Liver (tissue), 9 donors: ENCODE measurements around the gene PDS5A. TPM values are rescaled to one million over a fixed set of nuclear protein-coding genes. Genes with fewer than 3 reads are reported as not detected.

Experiments
- DNase-seq: peaks from one replicate; pipeline ENCODE4 v3.0.0-alpha.2; 2017; ENCODE audit warnings: low spot score
- H3K27ac ChIP-seq, 2 donors: one replicate each; pipeline ENCODE4 v1.7.0; 2013; ENCODE audit warnings: inconsistent platforms in 2 of 2, low read length in 2 of 2, control low read depth in 1 of 2, low read depth in 1 of 2, mild to moderate bottlenecking in 1 of 2
- H3K27me3 ChIP-seq, 4 donors: one replicate each; pipeline versions ENCODE4 v1.6.1 to v1.7.0; 2013; ENCODE audit warnings: low read length in 3 of 4, inconsistent platforms in 1 of 4, mild to moderate bottlenecking in 1 of 4, moderate library complexity in 1 of 4; ENCODE audit not compliant: control insufficient read depth in 4 of 4, insufficient read depth in 4 of 4
- H3K36me3 ChIP-seq, 4 donors: one replicate each; pipeline versions ENCODE4 v1.6.1 to v1.7.0; 2013; ENCODE audit warnings: low read length in 3 of 4, mild to moderate bottlenecking in 3 of 4, low read depth in 1 of 4, moderate library complexity in 1 of 4; ENCODE audit not compliant: control insufficient read depth in 4 of 4, insufficient read depth in 3 of 4
- H3K4me1 ChIP-seq, 4 donors: one replicate each; pipeline versions ENCODE4 v1.6.1 to v1.7.0; 2013; ENCODE audit warnings: low read length in 3 of 4, mild to moderate bottlenecking in 3 of 4, moderate library complexity in 1 of 4; ENCODE audit not compliant: control insufficient read depth in 4 of 4, insufficient read depth in 4 of 4
- H3K4me3 ChIP-seq, 3 donors: one replicate each; pipeline versions ENCODE4 v1.6.1 to v1.7.0; 2013; ENCODE audit warnings: low read length in 3 of 3, control low read depth in 1 of 3, low read depth in 1 of 3, mild to moderate bottlenecking in 1 of 3
- H3K9ac ChIP-seq, 2 donors: one replicate each; pipeline ENCODE4 v1.7.0; 2013; ENCODE audit warnings: low read length in 2 of 2, mild to moderate bottlenecking in 2 of 2, moderate library complexity in 2 of 2, control low read depth in 1 of 2, low read depth in 1 of 2
- H3K9me3 ChIP-seq, 4 donors: one replicate each; pipeline versions ENCODE4 v1.6.1 to v1.7.0; 2013; ENCODE audit warnings: low read length in 3 of 4; ENCODE audit not compliant: control insufficient read depth in 4 of 4
- EGR1 ChIP-seq, 2 donors: IDR thresholded peaks; 2 replicates each; pipeline ENCODE4 v1.6.1; 2016 to 2018; ENCODE audit warnings: antibody characterized with exemption in 2 of 2, low read depth in 2 of 2
- FOXA2 ChIP-seq: IDR thresholded peaks from 2 replicates; pipeline ENCODE4 v1.6.1; 2016; ENCODE audit warnings: antibody characterized with exemption
- GABPA ChIP-seq, 2 donors: IDR thresholded peaks in 1 of 2; conservative IDR thresholded peaks in 1 of 2; 2 replicates each; pipeline ENCODE4 v1.6.1; 2016; ENCODE audit warnings: antibody characterized with exemption in 2 of 2, mild to moderate bottlenecking in 1 of 2, moderate library complexity in 1 of 2
- HNF4A ChIP-seq, 2 donors: conservative IDR thresholded peaks; 2 replicates each; pipeline ENCODE4 v1.6.1; 2016; ENCODE audit warnings: antibody characterized with exemption in 2 of 2, mild to moderate bottlenecking in 2 of 2
- HNF4G ChIP-seq: IDR thresholded peaks from 2 replicates; pipeline ENCODE4 v1.6.1; 2016; ENCODE audit warnings: antibody characterized with exemption
- JUND ChIP-seq, 2 donors: IDR thresholded peaks; 2 replicates each; pipeline ENCODE4 v1.6.1; 2016; ENCODE audit warnings: antibody characterized with exemption in 2 of 2
- NR2F2 ChIP-seq: IDR thresholded peaks from 2 replicates; pipeline ENCODE4 v1.6.1; 2016; ENCODE audit warnings: antibody characterized with exemption
- RAD21 ChIP-seq, 2 donors: IDR thresholded peaks; 2 replicates each; pipeline ENCODE4 v1.6.1; 2016; ENCODE audit warnings: antibody characterized with exemption in 2 of 2, mild to moderate bottlenecking in 2 of 2
- RXRA ChIP-seq, 2 donors: IDR thresholded peaks; 2 replicates each; pipeline ENCODE4 v1.6.1; 2017 to 2018; ENCODE audit warnings: antibody characterized with exemption in 2 of 2, mild to moderate bottlenecking in 1 of 2
- SP1 ChIP-seq: IDR thresholded peaks from 2 replicates; pipeline ENCODE4 v1.6.1; 2018; ENCODE audit warnings: antibody characterized with exemption, mild to moderate bottlenecking
- TAF1 ChIP-seq: conservative IDR thresholded peaks from 2 replicates; pipeline ENCODE4 v1.6.1; 2016; ENCODE audit warnings: antibody characterized with exemption, mild to moderate bottlenecking
- YY1 ChIP-seq: IDR thresholded peaks from 2 replicates; pipeline ENCODE4 v1.6.1; 2016; ENCODE audit warnings: antibody characterized with exemption, mild to moderate bottlenecking
- WGBS: extraction: QIAGEN DNeasy Blood & Tissue Kit; methylation state at CpG from one replicate; pipeline ENCODE4 v1.1.7; 2013; 5-methylcytosine and 5-hydroxymethylcytosine counted together
- polyA plus RNA-seq, 2 donors: library from polyadenylated mRNA; stranded (reverse) in 1 of 2; unstranded in 1 of 2; fragments of 200-250 nt in 1 of 2; fragments of >200 nt in 1 of 2; fragmentation: Nextera tagmentation in 1 of 2; extraction: Ambion mirVana in 1 of 2; gene quantifications; one replicate each; pipeline versions ENCODE4 v1.2.1 to v1.2.3, GENCODE V29; 2013 to 2015
- total RNA-seq, 2 donors: library from RNA; depleted of rRNA; stranded (reverse); fragments of >200 nt; gene quantifications; one replicate each; pipeline ENCODE4 v1.2.3, GENCODE V29; 2014
- TF ChIP-seq, protein P1 (sequence below): IDR thresholded peaks from 2 replicates; pipeline ENCODE4 v1.6.1; 2016; ENCODE audit warnings: antibody characterized with exemption
- TF ChIP-seq, protein P2 (sequence below): IDR thresholded peaks from 2 replicates; pipeline ENCODE4 v1.6.1; 2016; ENCODE audit warnings: antibody characterized with exemption, mild to moderate bottlenecking
- TF ChIP-seq, protein P3 (sequence below): IDR thresholded peaks from 2 replicates; pipeline ENCODE4 v1.6.1; 2016; ENCODE audit warnings: antibody characterized with exemption
- TF ChIP-seq, protein P4 (sequence below): IDR thresholded peaks from 2 replicates; pipeline ENCODE4 v1.6.1; 2016; ENCODE audit warnings: antibody characterized with exemption
- donor health status: healthy.
- donor health status: healthy.
- donor health status: healthy.
- donor health status: healthy.
- donor health status: healthy.

Gene PDS5A
- total and polyA plus RNA-seq, 4 donors: 10.6 to 59.6 (median 25.9) TPM

DNA sequence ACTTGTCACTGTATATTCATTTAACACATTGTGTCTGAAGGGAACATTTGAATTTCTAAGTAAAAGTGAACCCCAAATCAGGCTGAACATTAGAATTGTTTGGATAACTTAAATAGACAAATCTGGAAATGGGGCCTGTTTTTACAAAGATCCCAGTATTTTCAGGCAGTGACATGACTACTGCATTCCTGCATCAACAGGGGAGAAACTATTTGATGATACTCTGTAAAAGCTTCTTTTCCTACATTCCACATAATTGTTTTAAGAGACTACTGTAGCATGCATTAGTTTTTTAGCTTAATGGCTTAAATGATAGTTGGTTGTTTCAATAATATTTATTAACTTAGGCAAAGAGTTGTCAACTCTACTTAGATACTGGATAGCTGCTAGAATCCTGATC, 127.0 kb downstream of the PDS5A start:
- H3K4me1 ChIP-seq: no peaks in the 10 kb centered on the region
- H3K9me3 ChIP-seq: no peaks in the 10 kb centered on the region
- TF ChIP-seq, protein P1, sequence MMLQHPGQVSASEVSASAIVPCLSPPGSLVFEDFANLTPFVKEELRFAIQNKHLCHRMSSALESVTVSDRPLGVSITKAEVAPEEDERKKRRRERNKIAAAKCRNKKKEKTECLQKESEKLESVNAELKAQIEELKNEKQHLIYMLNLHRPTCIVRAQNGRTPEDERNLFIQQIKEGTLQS: no peak
- DNase-seq: no peak
- no peaks in the 10 kb centered on the region for H3K27me3 ChIP-seq
- H3K4me3 ChIP-seq: no peak overlapping the region
- H3K27ac ChIP-seq: no peak overlapping the region
- peaks cover 8 to 30% (median 23%) of the 10 kb centered on the region in 4 donors for H3K36me3 ChIP-seq
- H3K9ac ChIP-seq: no peak overlapping the region

DNA sequence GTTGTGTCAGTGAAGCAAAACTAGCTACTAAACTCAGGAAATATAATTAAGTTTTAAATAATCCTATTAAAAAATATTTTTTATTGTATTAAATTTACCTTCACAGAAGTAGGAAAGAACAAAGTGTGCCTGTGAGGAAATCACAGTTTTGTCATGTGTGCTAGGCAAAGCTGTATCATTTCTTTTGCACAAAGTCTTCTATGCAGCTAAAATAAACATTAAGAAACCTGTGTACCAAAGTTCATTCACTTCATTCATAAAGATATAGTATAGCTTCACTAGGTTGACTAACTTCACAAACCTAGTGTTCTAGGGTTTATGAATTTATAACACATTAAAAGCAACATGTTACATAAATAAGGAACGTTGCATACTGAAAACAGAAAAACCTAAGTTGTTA, 131.0 kb downstream of the PDS5A start:
- no peak overlapping the region for H3K9ac ChIP-seq
- TF ChIP-seq, protein P2, sequence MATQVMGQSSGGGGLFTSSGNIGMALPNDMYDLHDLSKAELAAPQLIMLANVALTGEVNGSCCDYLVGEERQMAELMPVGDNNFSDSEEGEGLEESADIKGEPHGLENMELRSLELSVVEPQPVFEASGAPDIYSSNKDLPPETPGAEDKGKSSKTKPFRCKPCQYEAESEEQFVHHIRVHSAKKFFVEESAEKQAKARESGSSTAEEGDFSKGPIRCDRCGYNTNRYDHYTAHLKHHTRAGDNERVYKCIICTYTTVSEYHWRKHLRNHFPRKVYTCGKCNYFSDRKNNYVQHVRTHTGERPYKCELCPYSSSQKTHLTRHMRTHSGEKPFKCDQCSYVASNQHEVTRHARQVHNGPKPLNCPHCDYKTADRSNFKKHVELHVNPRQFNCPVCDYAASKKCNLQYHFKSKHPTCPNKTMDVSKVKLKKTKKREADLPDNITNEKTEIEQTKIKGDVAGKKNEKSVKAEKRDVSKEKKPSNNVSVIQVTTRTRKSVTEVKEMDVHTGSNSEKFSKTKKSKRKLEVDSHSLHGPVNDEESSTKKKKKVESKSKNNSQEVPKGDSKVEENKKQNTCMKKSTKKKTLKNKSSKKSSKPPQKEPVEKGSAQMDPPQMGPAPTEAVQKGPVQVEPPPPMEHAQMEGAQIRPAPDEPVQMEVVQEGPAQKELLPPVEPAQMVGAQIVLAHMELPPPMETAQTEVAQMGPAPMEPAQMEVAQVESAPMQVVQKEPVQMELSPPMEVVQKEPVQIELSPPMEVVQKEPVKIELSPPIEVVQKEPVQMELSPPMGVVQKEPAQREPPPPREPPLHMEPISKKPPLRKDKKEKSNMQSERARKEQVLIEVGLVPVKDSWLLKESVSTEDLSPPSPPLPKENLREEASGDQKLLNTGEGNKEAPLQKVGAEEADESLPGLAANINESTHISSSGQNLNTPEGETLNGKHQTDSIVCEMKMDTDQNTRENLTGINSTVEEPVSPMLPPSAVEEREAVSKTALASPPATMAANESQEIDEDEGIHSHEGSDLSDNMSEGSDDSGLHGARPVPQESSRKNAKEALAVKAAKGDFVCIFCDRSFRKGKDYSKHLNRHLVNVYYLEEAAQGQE: no peak
- peak in 1 of 2 donors; percentile 11 for TF ChIP-seq JUND (IDR thresholded peaks at IDR 0.05)
- TF ChIP-seq HNF4A (conservative IDR thresholded peaks at IDR 0.05): peak; percentile 31 to 40
- 92% methylated on average over 1 of the region's 1 CpG for WGBS
- H3K27ac ChIP-seq: no peak overlapping the region
- H3K9me3 ChIP-seq: no peaks in the 10 kb centered on the region
- H3K36me3 ChIP-seq: peaks cover 10 to 39% (median 25%) of the 10 kb centered on the region in 4 donors
- no peak for DNase-seq
- peaks cover 0 to 5% (median 0%) of the 10 kb centered on the region in 4 donors for H3K4me1 ChIP-seq
- H3K27me3 ChIP-seq: no peaks in the 10 kb centered on the region
- no peak overlapping the region for H3K4me3 ChIP-seq

DNA sequence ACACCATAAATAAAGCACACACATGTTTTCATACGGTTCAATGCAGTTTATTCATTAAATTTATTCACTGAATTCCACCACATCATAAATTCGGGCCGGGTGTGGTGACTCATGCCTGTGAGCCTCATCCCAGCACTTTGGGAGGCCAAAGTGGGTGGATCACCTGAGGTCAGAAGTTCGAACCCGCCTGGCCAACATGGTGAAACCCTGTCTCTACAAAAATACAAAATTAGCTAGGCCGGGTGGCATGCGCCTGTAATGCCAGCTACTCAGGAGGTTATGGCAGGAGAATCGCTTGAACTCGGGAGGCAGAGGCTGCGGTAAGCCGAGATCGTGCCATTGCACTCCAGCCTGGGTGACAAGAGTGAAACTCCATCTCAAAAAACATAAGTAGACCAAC, 131.6 kb downstream of the PDS5A start:
- 94% methylated on average over 12 of the region's 12 CpGs for WGBS
- Histone ChIP-seq H3K4me1 (peaks cover 0 to 7% (median 0%) of the 10 kb centered on the region in 4 donors), H3K4me3 (no peak overlapping the region), H3K9ac (no peak overlapping the region), H3K27ac (no peak overlapping the region), H3K9me3 (no peaks in the 10 kb centered on the region), H3K27me3 (no peaks in the 10 kb centered on the region), H3K36me3 (peaks cover 8 to 42% (median 25%) of the 10 kb centered on the region in 4 donors)
- no peak for DNase-seq
- no peak for TF ChIP-seq TAF1
- no peak for TF ChIP-seq GABPA (IDR thresholded peaks at IDR 0.05 in 1 of 2, conservative IDR thresholded peaks at IDR 0.05 in 1 of 2)
- TF ChIP-seq FOXA2: no peak
- TF ChIP-seq, protein P2: no peak
- TF ChIP-seq, protein P3, sequence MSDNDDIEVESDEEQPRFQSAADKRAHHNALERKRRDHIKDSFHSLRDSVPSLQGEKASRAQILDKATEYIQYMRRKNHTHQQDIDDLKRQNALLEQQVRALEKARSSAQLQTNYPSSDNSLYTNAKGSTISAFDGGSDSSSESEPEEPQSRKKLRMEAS: no peak
- TF ChIP-seq, protein P1: no peak
- TF ChIP-seq SP1: no peak
- TF ChIP-seq NR2F2: no peak
- TF ChIP-seq RXRA (IDR thresholded peaks at IDR 0.05): no peak
- TF ChIP-seq JUND (IDR thresholded peaks at IDR 0.05): no peak
- TF ChIP-seq EGR1 (IDR thresholded peaks at IDR 0.05; ENCODE audit: low read depth in 2 of 2): no peak
- TF ChIP-seq, protein P4, sequence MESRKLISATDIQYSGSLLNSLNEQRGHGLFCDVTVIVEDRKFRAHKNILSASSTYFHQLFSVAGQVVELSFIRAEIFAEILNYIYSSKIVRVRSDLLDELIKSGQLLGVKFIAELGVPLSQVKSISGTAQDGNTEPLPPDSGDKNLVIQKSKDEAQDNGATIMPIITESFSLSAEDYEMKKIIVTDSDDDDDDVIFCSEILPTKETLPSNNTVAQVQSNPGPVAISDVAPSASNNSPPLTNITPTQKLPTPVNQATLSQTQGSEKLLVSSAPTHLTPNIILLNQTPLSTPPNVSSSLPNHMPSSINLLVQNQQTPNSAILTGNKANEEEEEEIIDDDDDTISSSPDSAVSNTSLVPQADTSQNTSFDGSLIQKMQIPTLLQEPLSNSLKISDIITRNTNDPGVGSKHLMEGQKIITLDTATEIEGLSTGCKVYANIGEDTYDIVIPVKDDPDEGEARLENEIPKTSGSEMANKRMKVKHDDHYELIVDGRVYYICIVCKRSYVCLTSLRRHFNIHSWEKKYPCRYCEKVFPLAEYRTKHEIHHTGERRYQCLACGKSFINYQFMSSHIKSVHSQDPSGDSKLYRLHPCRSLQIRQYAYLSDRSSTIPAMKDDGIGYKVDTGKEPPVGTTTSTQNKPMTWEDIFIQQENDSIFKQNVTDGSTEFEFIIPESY: no peak
- no peak for TF ChIP-seq HNF4G
- TF ChIP-seq RAD21 (IDR thresholded peaks at IDR 0.05): no peak
- TF ChIP-seq YY1: no peak
